ENCODE data around the gene XPO6. TPM values are rescaled to one million over a fixed set of nuclear protein-coding genes. Genes with fewer than 3 reads are reported as not detected.

XPO6 gene
- polyA plus RNA-seq, 1 donor from 2014 or later, result 104 TPM

GRCh38 chr16:28193530-28194423 lies 18.0 kb downstream of the XPO6 start:
- no peak overlapping the region for H3K4me2 ChIP-seq (ENCODE audit: low read length)
- no peaks in the 10 kb centered on the region for H3K9me2 ChIP-seq (ENCODE audit: insufficient read depth, low read length)
- H3K36me3 ChIP-seq (ENCODE audit: insufficient read depth, low read length), result no peaks in the 10 kb centered on the region
- no peak overlapping the region for H2AFZ ChIP-seq (ENCODE audit: low read depth, low read length)
- no peaks in the 10 kb centered on the region for H3K9me3 ChIP-seq (ENCODE audit: low read length)
- no peak overlapping the region for H3K27ac ChIP-seq (ENCODE audit: low read length)
- H4K20me1 ChIP-seq (ENCODE audit: insufficient read depth), result peaks cover 10% of the 10 kb centered on the region
- H3K4me3 ChIP-seq (ENCODE audit: low read length), result no peak overlapping the region
- no peaks in the 10 kb centered on the region for H3F3A ChIP-seq (ENCODE audit: insufficient read depth, low read length, poor library complexity, severe bottlenecking)
- TF ChIP-seq EZH2 (IDR thresholded peaks at IDR 0.05; ENCODE audit: borderline replicate concordance, insufficient read depth, low read length, poor library complexity, severe bottlenecking) (no peak), POLR2AphosphoS5 (IDR thresholded peaks at IDR 0.05) (no peak), EP300 (conservative IDR thresholded peaks at IDR 0.05; ENCODE audit: poor library complexity, severe bottlenecking) (no peak)
- no peak overlapping the region for H3K9ac ChIP-seq (ENCODE audit: low read length)
- peaks cover 48% of the 10 kb centered on the region for H3K79me2 ChIP-seq (replicated peaks; ENCODE audit: insufficient read depth, low read length)
- H3K27me3 ChIP-seq (ENCODE audit: insufficient read depth, low read depth, low read length), result no peaks in the 10 kb centered on the region

- no peak overlapping the region for H3K4me3 ChIP-seq (ENCODE audit: low read length)
- no peak overlapping the region for H3K4me2 ChIP-seq (ENCODE audit: low read length)
- peaks cover 10% of the 10 kb centered on the region for H4K20me1 ChIP-seq (ENCODE audit: insufficient read depth)
- no peaks in the 10 kb centered on the region for H3K27me3 ChIP-seq (ENCODE audit: insufficient read depth, low read depth, low read length)
- H2AFZ ChIP-seq (ENCODE audit: low read depth, low read length), result no peak overlapping the region
- no peaks in the 10 kb centered on the region for H3K9me2 ChIP-seq (ENCODE audit: insufficient read depth, low read length)
- no peaks in the 10 kb centered on the region for H3K36me3 ChIP-seq (ENCODE audit: insufficient read depth, low read length)
- H3K9me3 ChIP-seq (ENCODE audit: low read length), result no peaks in the 10 kb centered on the region
- H3K9ac ChIP-seq (ENCODE audit: low read length), result no peak overlapping the region
- no peak overlapping the region for H3K27ac ChIP-seq (ENCODE audit: low read length)
- TF ChIP-seq TAF1 (IDR thresholded peaks at IDR 0.05; ENCODE audit: low read depth), result no peak
- TF ChIP-seq CTCF (IDR thresholded peaks at IDR 0.05; ENCODE audit: poor library complexity, severe bottlenecking), result no peak
- TF ChIP-seq SMC3 (conservative IDR thresholded peaks at IDR 0.05; ENCODE audit: poor library complexity), result no peak
- no peak for TF ChIP-seq EP300 (conservative IDR thresholded peaks at IDR 0.05; ENCODE audit: poor library complexity, severe bottlenecking)
- TF ChIP-seq RAD21 (conservative IDR thresholded peaks at IDR 0.05), result no peak
- no peak for TF ChIP-seq EZH2 (IDR thresholded peaks at IDR 0.05; ENCODE audit: borderline replicate concordance, insufficient read depth, low read length, poor library complexity, severe bottlenecking)
- H3F3A ChIP-seq (ENCODE audit: insufficient read depth, low read length, poor library complexity, severe bottlenecking), result no peaks in the 10 kb centered on the region
- peaks cover 53% of the 10 kb centered on the region for H3K79me2 ChIP-seq (replicated peaks; ENCODE audit: insufficient read depth, low read length)
Observed at GRCh38 chr16:28192806-28193529, 18.8 kb downstream of the XPO6 start.

GRCh38 chr16:28191364-28191960 lies 20.3 kb downstream of the XPO6 start:
- Histone ChIP-seq H3K9me2 (ENCODE audit: insufficient read depth, low read length) (no peaks in the 10 kb centered on the region), H3K27ac (ENCODE audit: low read length) (no peak overlapping the region), H3F3A (ENCODE audit: insufficient read depth, low read length, poor library complexity, severe bottlenecking) (no peaks in the 10 kb centered on the region), H3K4me3 (ENCODE audit: low read length) (no peak overlapping the region), H3K27me3 (ENCODE audit: insufficient read depth, low read depth, low read length) (no peaks in the 10 kb centered on the region), H3K4me2 (ENCODE audit: low read length) (no peak overlapping the region), H2AFZ (ENCODE audit: low read depth, low read length) (no peak overlapping the region), H3K36me3 (ENCODE audit: insufficient read depth, low read length) (no peaks in the 10 kb centered on the region), H3K79me2 (replicated peaks; ENCODE audit: insufficient read depth, low read length) (peaks cover 62% of the 10 kb centered on the region), H4K20me1 (ENCODE audit: insufficient read depth) (peaks cover 10% of the 10 kb centered on the region), H3K9me3 (ENCODE audit: low read length) (no peaks in the 10 kb centered on the region), H3K9ac (ENCODE audit: low read length) (no peak overlapping the region)
- no peak for TF ChIP-seq MXI1 (conservative IDR thresholded peaks at IDR 0.05; ENCODE audit: poor library complexity, severe bottlenecking)
- no peak for TF ChIP-seq EP300 (conservative IDR thresholded peaks at IDR 0.05; ENCODE audit: poor library complexity, severe bottlenecking)
- no peak for TF ChIP-seq REST (IDR thresholded peaks at IDR 0.05; ENCODE audit: borderline replicate concordance)
- TF ChIP-seq TAF1 (IDR thresholded peaks at IDR 0.05; ENCODE audit: low read depth), result no peak
- no peak for TF ChIP-seq RAD21 (conservative IDR thresholded peaks at IDR 0.05)
- no peak for TF ChIP-seq EZH2 (IDR thresholded peaks at IDR 0.05; ENCODE audit: borderline replicate concordance, insufficient read depth, low read length, poor library complexity, severe bottlenecking)
- no peak for TF ChIP-seq POLR2AphosphoS5 (IDR thresholded peaks at IDR 0.05)
- TF ChIP-seq CTCF (IDR thresholded peaks at IDR 0.05; ENCODE audit: poor library complexity, severe bottlenecking), result no peak
- no peak for TF ChIP-seq SMC3 (conservative IDR thresholded peaks at IDR 0.05; ENCODE audit: poor library complexity)
